Panc1 (cell line): ENCODE results near the gene FCGBP.

Source experiments
- CTCF ChIP-seq: fragments of 450-650 bp; IDR thresholded peaks from 2 replicates; pipeline ENCODE4 v1.5.1; 2017; ENCODE audit warnings: mild to moderate bottlenecking
- POLR2AphosphoS5 ChIP-seq: IDR thresholded peaks from 2 replicates; pipeline ENCODE4 v1.6.1; 2012; ENCODE audit warnings: mild to moderate bottlenecking, low read depth, low read length, moderate library complexity
- REST ChIP-seq, 2 experiments: IDR thresholded peaks; 2 replicates each; pipeline ENCODE4 v1.6.1; 2011 to 2012; ENCODE audit warnings: low read depth in 2 of 2, control low read depth in 1 of 2, low read length in 1 of 2, mild to moderate bottlenecking in 1 of 2, moderate library complexity in 1 of 2; ENCODE audit not compliant: insufficient read depth in 1 of 2
- TCF7L2 ChIP-seq: IDR thresholded peaks from 2 replicates; pipeline ENCODE4 v1.6.1; 2011; ENCODE audit warnings: mild to moderate bottlenecking, low read depth, low read length, inconsistent platforms

- no peak for TF ChIP-seq CTCF
- no peak for TF ChIP-seq REST (IDR thresholded peaks at IDR 0.05; ENCODE audit: insufficient read depth in 1 of 2, low read depth in 2 of 2, low read length in 1 of 2)
- no peak for TF ChIP-seq POLR2AphosphoS5
- no peak for TF ChIP-seq TCF7L2
Measured at GRCh38 chr19:39923862-39924261, 10.6 kb downstream of the FCGBP start.
